HAP-1 (cell line): ENCODE measurements around the gene GAS5.

ENCODE experiments used
- DNase-seq, 2 experiments: peaks; one replicate each; pipeline ENCODE4 v3.0.0-alpha.2; 2016 to 2020; ENCODE audit warnings: low spot score in 2 of 2
- H3K27me3 ChIP-seq: fragments of 250-450 bp; sonication (Bioruptor Pico); 2 replicates; pipeline ENCODE4 v1.5.1; 2020; ENCODE audit warnings: low read depth, mild to moderate bottlenecking, moderate library complexity
- H3K36me3 ChIP-seq: fragments of 250-450 bp; sonication (Bioruptor Pico); replicated peaks from 2 replicates; pipeline ENCODE4 v1.5.1; 2020; ENCODE audit warnings: mild to moderate bottlenecking
- H3K4me1 ChIP-seq: fragments of 250-450 bp; sonication (Bioruptor Pico); 2 replicates; pipeline ENCODE4 v1.5.1; 2020; ENCODE audit warnings: mild to moderate bottlenecking
- H3K4me3 ChIP-seq: fragments of 250-450 bp; sonication (Bioruptor Pico); 2 replicates; pipeline ENCODE4 v1.5.1; 2020; ENCODE audit warnings: mild to moderate bottlenecking, moderate library complexity
- H3K9me3 ChIP-seq: fragments of 250-450 bp; sonication (Bioruptor Pico); 2 replicates; pipeline ENCODE4 v1.5.1; 2020; ENCODE audit warnings: mild to moderate bottlenecking, moderate library complexity
- in situ Hi-C: fragments of 300-500 bp; cut with MboI; formaldehyde crosslinking; loops from 3 replicates; pipeline ENCODE4 v1.14.3; 2020; ENCODE audit warnings: low sequenced_read_pairs, inconsistent platforms, mixed read lengths

GAS5 gene

DNA sequence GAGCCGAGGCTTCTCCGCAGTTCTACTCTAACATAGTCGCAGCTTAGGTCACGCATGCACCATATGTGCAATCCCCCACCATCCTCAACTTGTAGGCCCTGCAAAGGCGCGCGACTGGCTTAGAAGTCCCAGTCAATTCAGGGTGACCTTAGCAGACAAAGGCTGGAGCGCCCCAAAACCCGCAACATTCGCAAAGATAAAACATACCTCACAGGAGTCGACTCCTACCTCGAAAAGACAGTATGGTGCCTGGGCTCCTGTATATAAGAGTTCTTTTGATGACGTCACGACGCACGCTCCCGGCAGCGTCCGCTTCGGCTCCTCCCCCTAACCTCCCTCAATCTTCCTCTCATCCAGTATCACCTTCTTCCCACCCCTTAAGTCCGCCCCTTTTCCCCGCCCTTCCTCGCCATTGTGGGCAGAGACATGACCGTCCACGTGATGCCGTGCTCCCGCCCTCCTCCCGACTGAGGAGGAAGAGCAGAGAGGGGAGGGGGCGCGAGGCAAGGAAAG, at the start of gene GAS5:
Gene GAS5 (minus strand): TSS at position 237 of the 513 bp plus-strand sequence.
- Histone ChIP-seq H3K9me3 (no peaks in the 10 kb centered on the region), H3K4me3 (peak within 1 kb of the TSS; percentile 97), H3K27me3 (no peaks in the 10 kb centered on the region), H3K4me1 (peaks cover 22% of the 10 kb centered on the region), H3K36me3 (peaks cover 50% of the 10 kb centered on the region)
- peak; percentile 99 to 100 for DNase-seq
- in situ Hi-C loops, result no loop called here

DNA sequence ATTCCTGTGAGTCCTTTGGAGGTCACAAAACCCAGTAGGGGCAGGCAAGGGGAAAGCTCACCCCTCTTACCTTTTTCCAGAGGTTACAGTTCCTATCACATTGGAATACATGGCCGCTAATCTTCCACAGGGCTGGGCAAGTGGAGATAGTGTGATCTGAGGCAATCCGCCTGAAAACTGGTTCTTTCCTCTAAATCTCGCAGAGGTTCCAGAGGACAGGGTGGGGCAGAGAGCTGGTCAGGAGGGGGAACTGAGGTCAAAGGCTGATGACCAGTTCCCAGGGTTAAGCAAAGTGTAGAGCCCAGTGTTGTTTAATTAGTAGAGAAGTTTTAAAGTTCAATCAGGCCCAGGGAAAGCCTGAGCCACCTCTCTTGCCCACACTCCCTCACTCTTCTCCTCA, 49.4 kb upstream of the GAS5 start, which contains the start of gene SERPINC1:
Gene SERPINC1 (minus strand): TSS at position 179 of the 400 bp plus-strand sequence. CDS start 68 bp downstream, at position 111.
- no peak for DNase-seq
- in situ Hi-C loops, result no loop called here
- H3K4me3 ChIP-seq, result no peak within 1 kb of the TSS

DNA sequence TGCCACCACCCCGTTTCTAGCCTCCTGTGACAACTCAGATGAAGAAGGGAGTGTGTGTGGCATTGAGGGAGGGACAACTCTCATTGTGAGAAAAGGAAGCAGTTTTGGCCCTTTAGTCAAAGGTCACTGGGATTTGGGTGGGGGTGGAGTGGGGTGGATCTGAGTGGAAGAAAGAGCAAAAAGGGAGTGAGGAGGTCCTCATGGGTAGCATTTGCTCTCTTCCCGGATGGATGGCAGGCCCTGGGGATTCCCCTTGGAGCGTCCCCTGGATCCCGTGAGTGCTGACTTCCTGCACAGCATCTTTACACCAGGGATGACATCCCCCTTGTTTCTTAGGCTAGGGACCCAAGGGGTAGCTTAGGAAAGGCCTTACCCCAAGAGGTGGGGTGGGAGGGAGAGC, 48.9 kb upstream of the GAS5 start:
- Histone ChIP-seq H3K36me3 (no peaks in the 10 kb centered on the region), H3K4me3 (no peak overlapping the region), H3K27me3 (no peaks in the 10 kb centered on the region), H3K4me1 (no peaks in the 10 kb centered on the region), H3K9me3 (no peaks in the 10 kb centered on the region)
- DNase-seq, result no peak
- in situ Hi-C loops, result no loop called here

More for the DNA sequence above, 49.4 kb upstream of the GAS5 start, which contains the start of gene SERPINC1:
- no peaks in the 10 kb centered on the region for H3K27me3 ChIP-seq
- H3K36me3 ChIP-seq, result no peaks in the 10 kb centered on the region
- no peaks in the 10 kb centered on the region for H3K4me1 ChIP-seq
- no peaks in the 10 kb centered on the region for H3K9me3 ChIP-seq

DNA sequence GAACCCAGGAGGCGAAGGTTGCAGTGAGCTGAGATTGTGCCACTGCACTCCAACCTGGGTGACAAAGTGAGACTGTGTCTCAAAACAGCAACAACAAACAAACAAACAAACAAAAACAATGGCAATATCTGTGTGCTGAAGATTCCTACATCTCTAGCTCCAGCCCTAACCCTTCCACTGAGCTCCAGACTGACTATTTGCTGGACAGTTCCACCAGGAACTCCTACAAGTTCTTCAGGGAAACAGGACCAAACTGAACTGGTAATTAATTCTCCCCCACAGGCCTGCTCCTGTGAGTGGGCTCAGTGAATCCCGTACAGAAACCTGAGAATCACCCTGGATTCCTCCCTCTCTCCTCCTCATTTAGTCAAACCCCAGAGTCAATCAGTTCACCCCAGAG, 47.8 kb upstream of the GAS5 start:
- DNase-seq, result no peak
- no peaks in the 10 kb centered on the region for H3K27me3 ChIP-seq
- no peaks in the 10 kb centered on the region for H3K4me1 ChIP-seq
- H3K36me3 ChIP-seq, result no peaks in the 10 kb centered on the region
- in situ Hi-C loops, result no loop called here
- no peaks in the 10 kb centered on the region for H3K9me3 ChIP-seq
- H3K4me3 ChIP-seq, result no peak overlapping the region

DNA sequence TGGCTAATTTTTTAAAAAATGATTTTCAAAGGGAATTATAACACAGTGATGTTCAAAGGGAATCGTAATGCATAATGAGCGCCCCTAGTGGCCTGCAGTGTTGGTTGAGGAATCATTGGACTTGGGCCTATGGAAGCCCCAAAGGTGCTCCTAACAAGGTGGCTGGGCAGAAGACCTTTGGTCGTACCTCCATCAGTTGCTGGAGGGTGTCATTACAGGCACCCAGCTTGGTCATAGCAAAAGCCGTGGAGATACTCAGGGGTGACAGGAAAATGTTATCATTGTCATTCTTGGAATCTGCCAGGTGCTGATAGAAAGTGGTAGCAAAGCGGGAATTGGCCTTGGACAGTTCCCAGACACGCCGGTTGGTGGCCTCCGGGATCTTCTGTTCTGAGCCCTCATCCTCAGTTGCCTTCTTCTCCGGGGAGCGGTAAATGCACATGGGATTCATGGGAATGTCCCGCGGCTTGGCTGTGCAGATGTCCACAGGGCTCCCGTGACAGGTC, 46.6 kb upstream of the GAS5 start:
- no peaks in the 10 kb centered on the region for H3K9me3 ChIP-seq
- H3K36me3 ChIP-seq, result no peaks in the 10 kb centered on the region
- DNase-seq, result peak; percentile 42 to 69
- no peaks in the 10 kb centered on the region for H3K27me3 ChIP-seq
- in situ Hi-C loops, result no loop called here
- no peaks in the 10 kb centered on the region for H3K4me1 ChIP-seq
- H3K4me3 ChIP-seq, result no peak overlapping the region

DNA sequence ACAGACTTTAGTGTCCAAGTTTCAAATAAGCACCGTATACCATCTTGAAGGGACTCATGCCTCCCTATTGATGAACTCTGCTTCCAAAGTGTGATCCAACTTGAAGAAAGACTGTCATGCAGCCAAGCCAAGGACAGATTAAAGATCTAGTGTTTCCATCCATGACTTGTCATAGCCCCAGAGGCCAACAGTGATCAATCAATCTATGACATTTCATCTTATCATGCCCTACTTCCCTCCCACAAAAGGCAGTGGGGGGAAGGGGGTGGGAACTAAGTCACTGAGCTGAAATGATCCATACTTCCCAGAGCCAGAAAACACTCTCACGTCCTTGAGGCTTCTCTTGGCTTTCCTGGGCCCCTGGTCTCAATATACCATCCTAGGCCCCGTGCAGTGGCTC, 45.3 kb upstream of the GAS5 start:
- in situ Hi-C loops, result no loop called here
- Histone ChIP-seq H3K4me3 (no peak overlapping the region), H3K4me1 (no peaks in the 10 kb centered on the region), H3K9me3 (no peaks in the 10 kb centered on the region), H3K27me3 (no peaks in the 10 kb centered on the region), H3K36me3 (no peaks in the 10 kb centered on the region)
- no peak for DNase-seq

DNA sequence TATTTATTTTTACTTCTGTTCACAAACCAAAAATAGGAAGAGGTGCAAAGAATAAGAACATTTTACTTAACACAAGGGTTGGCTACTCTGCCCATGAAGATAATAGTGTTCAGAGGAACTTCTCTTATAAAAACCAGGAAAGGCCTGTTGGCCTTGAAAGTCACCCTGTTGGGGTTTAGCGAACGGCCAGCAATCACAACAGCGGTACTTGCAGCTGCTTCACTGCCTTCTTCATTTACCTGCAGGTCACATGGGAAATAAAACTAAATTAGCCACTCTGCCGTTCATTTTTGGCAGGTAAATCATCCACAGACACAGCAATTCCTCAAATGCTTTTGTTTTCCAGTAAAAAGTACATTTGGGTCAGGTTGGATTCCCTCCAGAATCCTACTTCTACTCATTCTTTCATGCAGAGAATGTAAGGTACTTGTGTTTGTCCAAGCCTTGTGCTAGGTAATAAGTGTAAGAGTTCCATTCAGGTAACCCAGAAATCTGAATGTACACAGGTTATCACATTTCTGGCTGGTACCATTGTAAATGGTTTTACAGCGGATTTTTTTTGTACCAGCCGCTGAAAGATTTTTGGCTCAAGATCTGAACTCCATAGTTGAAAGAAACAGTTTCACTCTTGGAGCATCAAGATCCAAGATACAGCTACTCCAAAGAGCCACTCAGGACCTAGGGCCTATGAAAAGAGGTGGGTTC, 36.2 kb upstream of the GAS5 start:
- Histone ChIP-seq H3K4me1 (no peaks in the 10 kb centered on the region), H3K9me3 (no peaks in the 10 kb centered on the region), H3K36me3 (no peaks in the 10 kb centered on the region), H3K4me3 (no peak overlapping the region), H3K27me3 (no peaks in the 10 kb centered on the region)
- no peak for DNase-seq
- in situ Hi-C loops, result no loop called here

DNA sequence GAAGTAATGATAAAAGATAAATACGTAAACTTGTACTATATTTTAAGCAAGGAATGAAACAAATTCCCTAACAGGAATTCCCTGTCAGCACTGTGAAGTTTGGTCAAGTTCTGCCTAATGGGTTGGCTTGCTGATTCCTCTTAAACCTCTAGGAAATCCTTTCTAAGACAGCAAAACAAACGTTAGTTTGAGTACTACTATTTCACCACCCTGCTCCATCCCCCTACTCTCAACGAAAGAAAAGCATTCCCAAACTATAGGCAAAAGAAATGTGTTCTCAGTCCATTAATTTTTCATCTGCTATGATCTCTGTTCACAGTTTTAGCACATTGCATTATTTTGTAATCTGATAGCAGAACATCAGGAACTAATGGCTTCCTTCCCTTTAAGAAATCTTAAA, 33.2 kb upstream of the GAS5 start:
- Histone ChIP-seq H3K9me3 (no peaks in the 10 kb centered on the region), H3K27me3 (no peaks in the 10 kb centered on the region), H3K4me3 (no peak overlapping the region), H3K36me3 (no peaks in the 10 kb centered on the region), H3K4me1 (no peaks in the 10 kb centered on the region)
- DNase-seq, result no peak
- in situ Hi-C loops, result no loop called here

DNA sequence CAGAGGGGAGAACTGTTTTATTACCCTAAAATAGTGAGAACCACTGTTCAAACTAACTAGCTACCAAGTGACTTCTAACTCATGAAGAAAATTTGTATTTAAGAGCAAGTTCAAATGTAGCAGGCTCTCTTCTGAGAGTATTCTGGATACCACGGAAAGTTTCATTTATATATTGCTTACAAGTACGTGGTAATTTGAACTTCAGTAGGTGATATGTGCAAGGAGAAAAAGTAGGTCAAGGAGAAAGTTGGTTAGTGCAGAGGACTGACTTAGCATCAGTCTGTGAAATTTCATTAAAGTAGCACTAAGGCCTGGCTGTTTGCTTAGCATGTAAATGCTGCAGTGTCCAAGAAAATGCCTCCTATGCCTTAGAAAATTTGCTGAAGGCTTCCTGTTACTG, 32.6 kb upstream of the GAS5 start:
- in situ Hi-C loops, result no loop called here
- no peaks in the 10 kb centered on the region for H3K9me3 ChIP-seq
- no peaks in the 10 kb centered on the region for H3K4me1 ChIP-seq
- H3K27me3 ChIP-seq, result no peaks in the 10 kb centered on the region
- no peak overlapping the region for H3K4me3 ChIP-seq
- DNase-seq, result no peak
- H3K36me3 ChIP-seq, result no peaks in the 10 kb centered on the region

DNA sequence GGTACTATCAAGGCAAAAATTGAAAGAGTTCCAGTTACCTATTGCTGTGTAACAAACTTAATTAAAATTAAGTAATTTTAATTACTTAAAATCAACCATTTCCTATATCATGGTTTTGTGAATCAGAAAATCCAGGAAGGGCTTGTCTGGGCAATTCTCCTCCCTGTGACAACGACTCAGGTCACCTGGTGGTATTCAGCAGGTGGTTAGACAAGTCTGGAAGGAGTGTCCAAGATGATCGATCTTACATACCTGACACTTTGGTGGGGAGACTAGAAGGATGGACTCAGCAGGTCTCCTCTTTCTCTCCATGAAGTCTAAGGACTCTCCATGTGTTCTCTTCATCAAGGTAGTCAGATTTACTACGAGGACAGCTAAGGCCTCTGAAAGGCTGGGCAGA, 26.4 kb upstream of the GAS5 start:
- Histone ChIP-seq H3K36me3 (no peaks in the 10 kb centered on the region), H3K4me3 (no peak overlapping the region), H3K9me3 (no peaks in the 10 kb centered on the region), H3K4me1 (no peaks in the 10 kb centered on the region), H3K27me3 (no peaks in the 10 kb centered on the region)
- in situ Hi-C loops, result no loop called here
- DNase-seq, result no peak

DNA sequence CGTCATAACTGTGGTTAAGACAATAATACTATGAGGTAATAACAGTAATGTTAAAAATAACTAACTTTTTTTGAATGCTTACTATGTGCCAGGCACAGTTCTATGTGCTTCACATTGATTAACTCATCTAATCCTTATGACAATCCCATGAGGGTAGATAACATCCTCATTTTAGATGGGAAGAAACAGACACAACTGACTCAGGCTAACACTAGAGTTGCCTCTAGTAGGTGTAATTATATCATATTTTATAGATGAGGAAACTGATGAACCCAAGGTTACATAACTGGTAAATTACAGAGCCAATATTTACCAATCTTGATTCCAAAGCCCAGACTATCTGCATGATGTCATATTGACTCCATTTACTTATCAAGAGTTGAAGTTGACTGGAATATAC, 25.8 kb upstream of the GAS5 start:
- H3K4me3 ChIP-seq, result no peak overlapping the region
- DNase-seq, result no peak
- in situ Hi-C loops, result no loop called here
- no peaks in the 10 kb centered on the region for H3K27me3 ChIP-seq
- peaks cover 4% of the 10 kb centered on the region; the same call in 1 of the 2 replicates for H3K4me1 ChIP-seq
- no peaks in the 10 kb centered on the region for H3K36me3 ChIP-seq
- no peaks in the 10 kb centered on the region for H3K9me3 ChIP-seq

DNA sequence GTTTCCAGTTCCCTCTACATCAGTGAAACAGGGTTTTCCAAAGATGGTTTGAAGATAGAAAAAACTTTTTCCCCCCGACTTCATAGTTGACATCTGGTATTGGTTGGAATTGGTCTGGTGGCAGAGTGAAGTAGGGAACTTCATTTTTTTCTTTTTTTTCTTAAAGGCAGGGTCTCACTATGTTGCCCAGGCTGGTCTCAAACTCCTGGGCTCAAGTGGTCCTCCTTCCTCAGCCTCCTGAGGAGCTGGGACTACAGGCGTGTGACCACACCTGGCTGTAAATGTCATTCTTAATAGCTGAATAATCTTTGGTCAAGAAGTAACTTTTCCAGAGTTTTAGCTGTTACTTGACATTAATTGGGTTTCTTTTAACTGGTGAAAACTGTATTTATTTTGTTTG, 22.1 kb upstream of the GAS5 start:
- Histone ChIP-seq H3K9me3 (no peaks in the 10 kb centered on the region), H3K36me3 (peaks cover 8% of the 10 kb centered on the region; the same call in 1 of the 2 replicates), H3K4me1 (peaks cover 4% of the 10 kb centered on the region; the same call in 1 of the 2 replicates), H3K27me3 (no peaks in the 10 kb centered on the region), H3K4me3 (no peak overlapping the region)
- in situ Hi-C loops, result no loop called here
- no peak for DNase-seq

DNA sequence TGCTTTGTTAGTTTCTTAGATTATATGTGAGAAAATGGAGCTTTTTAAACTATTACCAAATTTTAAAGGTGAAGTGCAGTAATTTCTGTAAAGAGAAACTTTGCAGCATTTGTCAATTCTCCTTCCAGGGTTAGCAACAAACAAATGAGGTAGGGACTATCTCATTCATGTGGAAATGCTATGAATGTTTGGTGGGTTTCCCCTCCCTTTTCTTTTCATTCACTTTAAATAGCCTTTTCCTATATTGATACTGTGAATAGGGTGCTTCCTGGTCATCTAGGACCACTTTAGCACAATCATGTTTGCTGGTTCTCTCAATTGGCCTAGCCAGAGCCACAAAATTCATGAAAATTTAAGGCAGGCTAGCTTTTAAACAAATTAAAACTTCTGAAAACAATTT, 21.0 kb upstream of the GAS5 start:
- Histone ChIP-seq H3K4me3 (no peak overlapping the region), H3K36me3 (peaks cover 8% of the 10 kb centered on the region; the same call in 1 of the 2 replicates), H3K4me1 (peaks cover 4% of the 10 kb centered on the region; the same call in 1 of the 2 replicates), H3K9me3 (no peaks in the 10 kb centered on the region), H3K27me3 (no peaks in the 10 kb centered on the region)
- DNase-seq, result no peak
- in situ Hi-C loops, result no loop called here

DNA sequence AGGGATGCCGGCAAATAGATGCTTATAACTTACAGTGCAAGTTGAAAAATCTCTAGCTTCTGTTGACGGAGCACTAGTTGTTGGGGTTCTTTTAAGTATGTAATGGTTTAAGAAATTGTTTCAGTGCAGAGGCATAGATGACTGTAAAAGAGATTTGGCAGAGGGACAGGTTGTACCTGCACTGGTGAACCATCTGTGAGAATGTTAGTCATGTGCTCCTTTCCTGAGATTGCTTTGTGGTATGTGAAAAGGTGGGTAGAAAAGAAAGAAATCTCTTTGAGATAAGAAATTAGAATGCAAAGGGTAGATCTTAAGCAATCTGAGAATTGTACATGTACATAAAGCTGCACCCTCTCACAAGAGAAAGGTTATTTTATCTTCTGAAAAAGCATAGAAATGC, 19.8 kb upstream of the GAS5 start:
- in situ Hi-C loops, result no loop called here
- no peaks in the 10 kb centered on the region for H3K9me3 ChIP-seq
- no peak overlapping the region for H3K4me3 ChIP-seq
- DNase-seq, result no peak
- H3K4me1 ChIP-seq, result peaks cover 4% of the 10 kb centered on the region; the same call in 1 of the 2 replicates
- peaks cover 8% of the 10 kb centered on the region; the same call in 1 of the 2 replicates for H3K36me3 ChIP-seq
- H3K27me3 ChIP-seq, result no peaks in the 10 kb centered on the region
